Breast epithelium (tissue), 3 donors: ENCODE results near the gene SLC12A4.

ENCODE experiments used
- POLR2AphosphoS5 ChIP-seq, 3 donors: sonication (generic); formaldehyde crosslinking; IDR thresholded peaks; one replicate each; pipeline ENCODE4 v1.6.1; 2017; ENCODE audit warnings: antibody characterized with exemption in 3 of 3
- TF ChIP-seq, protein P1 (sequence below), 3 donors: fragments of 450-650 bp; IDR thresholded peaks; one replicate each; pipeline ENCODE4 v1.5.1; 2016 to 2017; ENCODE audit warnings: antibody characterized with exemption in 3 of 3, mild to moderate bottlenecking in 3 of 3, moderate library complexity in 3 of 3

DNA sequence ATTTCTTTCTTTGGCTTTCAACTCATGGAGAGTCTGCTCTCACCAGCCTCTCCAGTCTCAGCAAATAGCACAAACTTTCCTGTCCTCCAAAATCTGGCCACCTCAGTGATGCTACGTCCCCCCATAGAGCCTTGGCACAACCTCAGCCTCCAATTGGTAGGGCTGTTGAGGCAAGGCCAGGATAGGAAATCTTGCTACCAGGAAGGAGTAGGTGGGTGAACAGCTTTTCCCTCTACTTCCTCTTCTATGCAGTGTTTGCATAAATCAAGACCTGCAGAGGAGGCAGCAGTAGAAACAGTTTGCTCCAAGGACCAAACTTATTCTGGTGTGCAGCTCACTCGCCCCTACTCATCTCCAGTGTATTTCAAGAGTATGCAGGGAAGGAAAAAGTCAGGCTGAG, 31.5 kb upstream of the SLC12A4 start:
- TF ChIP-seq, protein P1, sequence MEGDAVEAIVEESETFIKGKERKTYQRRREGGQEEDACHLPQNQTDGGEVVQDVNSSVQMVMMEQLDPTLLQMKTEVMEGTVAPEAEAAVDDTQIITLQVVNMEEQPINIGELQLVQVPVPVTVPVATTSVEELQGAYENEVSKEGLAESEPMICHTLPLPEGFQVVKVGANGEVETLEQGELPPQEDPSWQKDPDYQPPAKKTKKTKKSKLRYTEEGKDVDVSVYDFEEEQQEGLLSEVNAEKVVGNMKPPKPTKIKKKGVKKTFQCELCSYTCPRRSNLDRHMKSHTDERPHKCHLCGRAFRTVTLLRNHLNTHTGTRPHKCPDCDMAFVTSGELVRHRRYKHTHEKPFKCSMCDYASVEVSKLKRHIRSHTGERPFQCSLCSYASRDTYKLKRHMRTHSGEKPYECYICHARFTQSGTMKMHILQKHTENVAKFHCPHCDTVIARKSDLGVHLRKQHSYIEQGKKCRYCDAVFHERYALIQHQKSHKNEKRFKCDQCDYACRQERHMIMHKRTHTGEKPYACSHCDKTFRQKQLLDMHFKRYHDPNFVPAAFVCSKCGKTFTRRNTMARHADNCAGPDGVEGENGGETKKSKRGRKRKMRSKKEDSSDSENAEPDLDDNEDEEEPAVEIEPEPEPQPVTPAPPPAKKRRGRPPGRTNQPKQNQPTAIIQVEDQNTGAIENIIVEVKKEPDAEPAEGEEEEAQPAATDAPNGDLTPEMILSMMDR (IDR thresholded peaks at IDR 0.05): no peak
- no peak for TF ChIP-seq POLR2AphosphoS5 (IDR thresholded peaks at IDR 0.05)
